ENCODE data around the gene TSSK1B. TPM values are rescaled to one million over a fixed set of nuclear protein-coding genes. Genes with fewer than 3 reads are reported as not detected.

TSSK1B gene
- total RNA-seq, 3 donors from 2014 or later (not counting 1 experiment from before 2014, with no cell fraction given), result not detected

- intact Hi-C loops (cut with micrococcal nuclease), result no loop called here
These were observed 752 bp downstream of the TSSK1B start for GRCh38 chr5:113433862-113434612.

GRCh38 chr5:113433071-113433470, 1.7 kb downstream of the TSSK1B start:
- Mint-ChIP-seq H3K9me3 (no peaks in the 10 kb centered on the region), H3K4me3 (no peak overlapping the region), H3K4me1 (no peaks in the 10 kb centered on the region), H3K27me3 (ENCODE audit: low read depth in 2 of 2) (peaks cover 3 to 11% of the 10 kb centered on the region in 2 donors), H3K27ac (no peak overlapping the region), H3K36me3 (no peaks in the 10 kb centered on the region)
- no peaks in the 10 kb centered on the region for H3K9me3 ChIP-seq (ENCODE audit: control insufficient read depth, insufficient read depth, low read length)
- intact Hi-C loops (cut with micrococcal nuclease), result no loop called here
- no peak for DNase-seq
- no peak overlapping the region for H3K27ac ChIP-seq (ENCODE audit: low read length)
- no peak for TF ChIP-seq CTCF (IDR thresholded peaks at IDR 0.05)
- H3K27me3 ChIP-seq (ENCODE audit: control insufficient read depth, insufficient read depth, low read length), result no peaks in the 10 kb centered on the region
- H3K4me1 ChIP-seq (ENCODE audit: control insufficient read depth, insufficient read depth, low read length), result no peaks in the 10 kb centered on the region
- H3K4me3 ChIP-seq (ENCODE audit: low read length), result no peak overlapping the region
- H3K36me3 ChIP-seq (ENCODE audit: control insufficient read depth, insufficient read depth, low read length), result no peaks in the 10 kb centered on the region
- ATAC-seq, result no peak
- 78% methylated on average over 21 of the region's 21 CpGs for WGBS (ENCODE audit: insufficient coverage)

More at GRCh38 chr5:113433862-113434612, 752 bp downstream of the TSSK1B start:
- ATAC-seq (no peak), DNase-seq (no peak)
- WGBS (ENCODE audit: insufficient coverage), result 89% methylated on average over 38 of the region's 38 CpGs
- H3K4me1 Mint-ChIP-seq, result no peaks in the 10 kb centered on the region
- peaks cover 6 to 15% of the 10 kb centered on the region in 2 donors for H3K27me3 Mint-ChIP-seq (ENCODE audit: low read depth in 2 of 2)
- Histone ChIP-seq H3K27me3 (ENCODE audit: control insufficient read depth, insufficient read depth, low read length) (no peaks in the 10 kb centered on the region), H3K36me3 (ENCODE audit: control insufficient read depth, insufficient read depth, low read length) (no peaks in the 10 kb centered on the region), H3K9me3 (ENCODE audit: control insufficient read depth, insufficient read depth, low read length) (no peaks in the 10 kb centered on the region), H3K27ac (ENCODE audit: low read length) (no peak overlapping the region), H3K4me1 (ENCODE audit: control insufficient read depth, insufficient read depth, low read length) (no peaks in the 10 kb centered on the region), H3K4me3 (ENCODE audit: low read length) (no peak overlapping the region)
- no peaks in the 10 kb centered on the region for H3K9me3 Mint-ChIP-seq
- no peak overlapping the region for H3K4me3 Mint-ChIP-seq
- no peaks in the 10 kb centered on the region for H3K36me3 Mint-ChIP-seq
- TF ChIP-seq CTCF (IDR thresholded peaks at IDR 0.05), result no peak
- no peak overlapping the region for H3K27ac Mint-ChIP-seq

GRCh38 chr5:113427871-113428574, 6.8 kb downstream of the TSSK1B start:
- no peaks in the 10 kb centered on the region for H3K27me3 ChIP-seq (ENCODE audit: control insufficient read depth, insufficient read depth, low read length)
- Mint-ChIP-seq H3K27me3 (ENCODE audit: low read depth in 2 of 2) (peaks cover 0 to 12% of the 10 kb centered on the region in 2 donors), H3K4me1 (no peaks in the 10 kb centered on the region), H3K9me3 (no peaks in the 10 kb centered on the region), H3K27ac (no peak overlapping the region), H3K36me3 (no peaks in the 10 kb centered on the region), H3K4me3 (no peak overlapping the region)
- H3K9me3 ChIP-seq (ENCODE audit: control insufficient read depth, insufficient read depth, low read length), result no peaks in the 10 kb centered on the region
- ATAC-seq (no peak), DNase-seq (no peak)
- no peak overlapping the region for H3K27ac ChIP-seq (ENCODE audit: low read length)
- no peaks in the 10 kb centered on the region for H3K4me1 ChIP-seq (ENCODE audit: control insufficient read depth, insufficient read depth, low read length)
- H3K36me3 ChIP-seq (ENCODE audit: control insufficient read depth, insufficient read depth, low read length), result no peaks in the 10 kb centered on the region
- intact Hi-C loops (cut with micrococcal nuclease), result no loop called here
- WGBS (ENCODE audit: insufficient coverage), result 96% methylated on average over 3 of the region's 3 CpGs
- TF ChIP-seq CTCF (IDR thresholded peaks at IDR 0.05), result no peak
- H3K4me3 ChIP-seq (ENCODE audit: low read length), result no peak overlapping the region

Measured in natural killer cell (primary cell).